ENCODE measurements around the gene PEX16. TPM values are rescaled to one million over a fixed set of nuclear protein-coding genes. Genes with fewer than 3 reads are reported as not detected.

Gene PEX16
- total RNA-seq, 2 donors from 2014 or later = 32.2 to 37.8 TPM

DNA sequence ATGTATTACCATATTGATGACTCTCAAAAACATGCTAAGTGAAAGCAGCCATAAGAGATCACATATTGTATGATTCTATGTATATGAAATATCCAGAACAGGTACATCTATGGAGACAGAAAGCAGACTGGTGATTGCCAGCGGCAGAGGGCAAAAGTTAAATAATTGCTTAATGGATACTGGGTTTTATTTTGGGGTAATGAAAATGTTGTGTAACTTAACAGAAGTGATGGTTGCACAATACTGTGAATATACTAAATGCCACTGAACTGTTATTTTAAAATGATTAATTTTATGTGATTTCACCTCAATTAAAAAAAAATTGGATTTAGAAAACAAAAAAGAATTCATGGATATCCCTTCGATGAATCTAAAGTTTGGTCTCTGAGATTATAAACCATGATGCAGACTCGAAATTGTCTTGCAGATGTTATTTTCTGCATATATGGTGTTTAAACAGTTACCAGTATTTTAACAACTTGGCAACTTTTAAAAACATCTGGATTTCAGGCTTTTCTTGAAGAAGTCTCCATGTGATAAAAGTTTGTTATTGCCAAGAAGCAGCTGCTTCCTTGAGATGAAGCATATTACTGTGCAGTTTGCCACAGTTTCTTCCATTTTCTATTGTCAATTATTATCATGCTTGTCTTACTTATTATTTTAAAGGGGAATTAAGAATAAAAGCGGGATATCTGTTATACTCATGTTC is 42.9 kb upstream of the PEX16 start:
- TF ChIP-seq, protein P1, sequence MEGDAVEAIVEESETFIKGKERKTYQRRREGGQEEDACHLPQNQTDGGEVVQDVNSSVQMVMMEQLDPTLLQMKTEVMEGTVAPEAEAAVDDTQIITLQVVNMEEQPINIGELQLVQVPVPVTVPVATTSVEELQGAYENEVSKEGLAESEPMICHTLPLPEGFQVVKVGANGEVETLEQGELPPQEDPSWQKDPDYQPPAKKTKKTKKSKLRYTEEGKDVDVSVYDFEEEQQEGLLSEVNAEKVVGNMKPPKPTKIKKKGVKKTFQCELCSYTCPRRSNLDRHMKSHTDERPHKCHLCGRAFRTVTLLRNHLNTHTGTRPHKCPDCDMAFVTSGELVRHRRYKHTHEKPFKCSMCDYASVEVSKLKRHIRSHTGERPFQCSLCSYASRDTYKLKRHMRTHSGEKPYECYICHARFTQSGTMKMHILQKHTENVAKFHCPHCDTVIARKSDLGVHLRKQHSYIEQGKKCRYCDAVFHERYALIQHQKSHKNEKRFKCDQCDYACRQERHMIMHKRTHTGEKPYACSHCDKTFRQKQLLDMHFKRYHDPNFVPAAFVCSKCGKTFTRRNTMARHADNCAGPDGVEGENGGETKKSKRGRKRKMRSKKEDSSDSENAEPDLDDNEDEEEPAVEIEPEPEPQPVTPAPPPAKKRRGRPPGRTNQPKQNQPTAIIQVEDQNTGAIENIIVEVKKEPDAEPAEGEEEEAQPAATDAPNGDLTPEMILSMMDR (conservative IDR thresholded peaks at IDR 0.05) = no peak
- H3K36me3 Mint-ChIP-seq (ENCODE audit: low read depth) = peaks cover 35% of the 10 kb centered on the region
- Histone ChIP-seq H3K27ac (ENCODE audit: low read depth, low read length) (no peak overlapping the region), H3K27me3 (ENCODE audit: control insufficient read depth, insufficient read depth, low read length, poor library complexity, severe bottlenecking) (no peaks in the 10 kb centered on the region), H3K9me3 (ENCODE audit: control insufficient read depth, low read length) (peaks cover 8% of the 10 kb centered on the region), H3K36me3 (ENCODE audit: control insufficient read depth, insufficient read depth, low read length) (peaks cover 40% of the 10 kb centered on the region), H3K4me3 (ENCODE audit: low read length) (no peak overlapping the region), H3K4me1 (ENCODE audit: control insufficient read depth, insufficient read depth, low read length) (peaks cover 4% of the 10 kb centered on the region), H3K9ac (ENCODE audit: extremely low read depth, low read length, poor library complexity, severe bottlenecking) (no peak overlapping the region)
- no peaks in the 10 kb centered on the region for H3K27me3 Mint-ChIP-seq (ENCODE audit: insufficient read depth)
- no peak for DNase-seq
- peaks cover 5% of the 10 kb centered on the region for H3K4me1 Mint-ChIP-seq
- WGBS, 2 experiments (ENCODE audit: insufficient coverage in 1 of 2, insufficient read length in 1 of 2) = 92 to 100% methylated on average over 3 to 4 of the region's 4 CpGs
- H3K9me3 Mint-ChIP-seq = peaks cover 7% of the 10 kb centered on the region
- no peak overlapping the region for H3K27ac Mint-ChIP-seq
- H3K4me3 Mint-ChIP-seq = no peak overlapping the region

DNA sequence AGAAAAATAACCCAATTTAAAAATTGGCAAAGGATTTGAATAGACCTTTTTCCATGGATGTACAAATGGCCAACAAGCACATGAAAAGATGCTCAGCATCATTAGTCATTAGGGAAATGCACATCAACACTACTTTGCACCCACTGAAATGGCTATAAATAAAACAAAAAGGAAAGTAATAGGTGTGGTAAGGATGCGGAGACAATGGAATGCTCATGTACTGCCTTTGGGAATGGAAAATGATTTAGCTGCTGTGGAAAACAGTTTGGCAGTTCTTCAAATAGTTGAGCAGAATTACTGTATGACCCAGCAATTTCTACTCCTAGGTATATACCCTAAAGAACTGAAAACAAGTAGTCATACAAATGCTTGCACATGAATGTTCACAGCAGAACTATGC is 42.2 kb upstream of the PEX16 start:
- TF ChIP-seq, protein P1 (conservative IDR thresholded peaks at IDR 0.05) = no peak
- H3K27me3 ChIP-seq (ENCODE audit: control insufficient read depth, insufficient read depth, low read length, poor library complexity, severe bottlenecking) = no peaks in the 10 kb centered on the region
- H3K36me3 ChIP-seq (ENCODE audit: control insufficient read depth, insufficient read depth, low read length) = peaks cover 43% of the 10 kb centered on the region
- H3K36me3 Mint-ChIP-seq (ENCODE audit: low read depth) = peaks cover 36% of the 10 kb centered on the region
- peaks cover 5% of the 10 kb centered on the region for H3K4me1 Mint-ChIP-seq
- H3K4me1 ChIP-seq (ENCODE audit: control insufficient read depth, insufficient read depth, low read length) = peaks cover 4% of the 10 kb centered on the region
- no peak overlapping the region for H3K4me3 ChIP-seq (ENCODE audit: low read length)
- no peak for DNase-seq
- 96 to 100% methylated on average over 1 of the region's 1 CpG for WGBS, 2 experiments (ENCODE audit: insufficient coverage in 1 of 2, insufficient read length in 1 of 2)
- no peak overlapping the region for H3K27ac Mint-ChIP-seq
- H3K9ac ChIP-seq (ENCODE audit: extremely low read depth, low read length, poor library complexity, severe bottlenecking) = no peak overlapping the region
- peaks cover 8% of the 10 kb centered on the region for H3K9me3 ChIP-seq (ENCODE audit: control insufficient read depth, low read length)
- H3K4me3 Mint-ChIP-seq = no peak overlapping the region
- H3K9me3 Mint-ChIP-seq = peaks cover 7% of the 10 kb centered on the region
- H3K27ac ChIP-seq (ENCODE audit: low read depth, low read length) = no peak overlapping the region
- no peaks in the 10 kb centered on the region for H3K27me3 Mint-ChIP-seq (ENCODE audit: insufficient read depth)

DNA sequence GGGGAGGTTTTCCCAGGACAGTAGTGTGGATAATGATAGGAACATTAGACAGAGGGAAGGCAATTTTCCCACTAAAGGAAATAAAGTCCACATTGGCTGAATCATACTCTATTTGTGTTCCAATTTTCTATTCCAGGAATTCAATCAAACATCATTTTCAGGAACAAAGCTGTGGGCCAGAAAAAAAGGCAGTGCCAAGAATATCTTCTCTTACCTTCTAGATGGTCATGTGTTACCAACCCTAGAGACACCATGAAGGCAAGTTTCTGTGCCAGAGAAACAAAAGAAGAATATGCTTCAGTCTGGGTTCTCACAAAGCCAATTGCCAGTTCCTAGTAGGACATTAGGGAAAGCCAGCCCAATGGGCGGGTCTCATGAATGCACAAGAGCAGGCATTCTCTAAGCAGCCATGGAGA is 32.3 kb upstream of the PEX16 start:
- Histone ChIP-seq H3K9ac (ENCODE audit: extremely low read depth, low read length, poor library complexity, severe bottlenecking) (no peak overlapping the region), H3K9me3 (ENCODE audit: control insufficient read depth, low read length) (no peaks in the 10 kb centered on the region), H3K36me3 (ENCODE audit: control insufficient read depth, insufficient read depth, low read length) (peaks cover 39% of the 10 kb centered on the region), H3K27ac (ENCODE audit: low read depth, low read length) (no peak overlapping the region), H3K4me3 (ENCODE audit: low read length) (no peak overlapping the region), H3K4me1 (ENCODE audit: control insufficient read depth, insufficient read depth, low read length) (no peaks in the 10 kb centered on the region), H3K27me3 (ENCODE audit: control insufficient read depth, insufficient read depth, low read length, poor library complexity, severe bottlenecking) (no peaks in the 10 kb centered on the region)
- WGBS, 2 experiments (ENCODE audit: insufficient coverage in 1 of 2, insufficient read length in 1 of 2) = 80 to 95% methylated on average over 1 of the region's 1 CpG
- H3K27ac Mint-ChIP-seq = no peak overlapping the region
- no peak for DNase-seq
- TF ChIP-seq, protein P1 (conservative IDR thresholded peaks at IDR 0.05) = no peak
- peaks cover 57% of the 10 kb centered on the region for H3K36me3 Mint-ChIP-seq (ENCODE audit: low read depth)
- no peaks in the 10 kb centered on the region for H3K4me1 Mint-ChIP-seq
- no peaks in the 10 kb centered on the region for H3K9me3 Mint-ChIP-seq
- no peak overlapping the region for H3K4me3 Mint-ChIP-seq
- no peaks in the 10 kb centered on the region for H3K27me3 Mint-ChIP-seq (ENCODE audit: insufficient read depth)

All from endodermal cell (in vitro differentiated cells).